ENCODE data around the gene MROH8.

- TF ChIP-seq CTCF (IDR thresholded peaks at IDR 0.05) (no peak), POLR2A (IDR thresholded peaks at IDR 0.05) (no peak), POLR2AphosphoS5 (IDR thresholded peaks at IDR 0.05) (no peak)
Observed at GRCh38 chr20:37072293-37073196, 106.8 kb downstream of the MROH8 start.
